Embryonic facial prominence (tissue), 1 donor: ENCODE data around the gene IZUMO4.

Source experiments
- DNase-seq: peaks from one replicate; pipeline ENCODE4 v3.0.0-alpha.2; 2016; ENCODE audit errors: extremely low spot score

The IZUMO4 gene

GRCh38 chr19:2103045-2103707 lies 6.5 kb downstream of the IZUMO4 start:
- DNase-seq: no peak

DNA sequence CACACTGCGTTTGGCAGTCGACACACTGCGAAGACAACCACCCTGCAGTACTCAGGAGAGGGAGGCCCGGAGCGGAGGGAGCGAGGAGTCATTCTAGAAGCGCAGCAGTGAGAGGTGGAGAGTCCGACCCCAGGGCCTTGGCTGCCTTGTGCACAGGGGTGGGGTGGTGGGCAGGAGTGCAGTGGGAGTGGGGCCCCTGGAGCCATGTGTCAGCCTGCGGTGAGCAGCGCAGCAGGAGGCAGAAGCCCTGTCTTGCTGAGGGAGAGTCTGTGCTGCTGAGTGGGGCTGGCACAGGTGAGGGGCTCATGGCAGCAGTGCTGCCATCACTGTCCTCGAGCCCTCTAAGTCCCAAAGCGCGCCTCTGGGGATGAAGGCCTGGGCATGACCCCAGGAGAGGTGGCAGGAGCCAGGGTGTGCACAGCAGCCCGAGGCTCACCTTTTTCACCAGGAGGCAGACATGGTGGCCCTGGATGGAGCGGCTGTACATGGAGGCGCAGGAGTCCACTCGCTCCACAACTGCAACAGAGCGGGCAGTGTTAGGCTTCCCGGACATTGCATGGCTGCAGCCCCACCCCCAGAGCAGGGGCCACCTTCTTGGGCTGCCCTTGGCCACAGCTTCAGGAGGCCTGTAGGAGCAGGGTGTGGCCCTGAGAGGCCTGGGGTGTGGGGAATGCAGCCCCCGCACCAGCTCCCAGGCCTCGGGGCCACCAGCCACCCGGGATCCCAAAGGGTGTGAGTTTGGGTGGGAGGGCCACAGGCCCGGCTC lies 11.7 kb downstream of the IZUMO4 start:
- DNase-seq: no peak

- no peak for DNase-seq
These were observed 12.5 kb downstream of the IZUMO4 start for GRCh38 chr19:2109046-2109864.

DNA sequence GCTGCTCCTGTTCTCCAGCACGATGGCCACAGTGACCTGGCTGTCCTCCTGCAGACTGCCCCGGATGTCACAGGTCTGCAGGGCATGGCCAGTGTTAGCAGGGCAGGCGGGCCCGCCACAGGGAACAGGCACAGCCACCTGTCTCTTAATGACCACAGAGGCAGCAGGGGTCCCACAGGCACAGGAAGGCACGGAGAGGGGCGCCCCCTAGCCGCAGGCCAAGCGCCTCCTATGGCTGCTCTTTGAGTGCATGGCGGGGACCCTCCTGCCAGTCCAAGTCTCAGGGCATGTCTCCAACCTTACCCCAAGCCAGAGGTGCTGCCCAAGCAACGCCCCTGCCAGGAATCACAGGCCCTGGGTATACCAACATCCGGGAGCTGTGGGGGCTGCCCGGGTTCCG lies 14.1 kb downstream of the IZUMO4 start:
- no peak for DNase-seq

GRCh38 chr19:2111425-2111824 lies 14.7 kb downstream of the IZUMO4 start:
- no peak for DNase-seq

- DNase-seq: no peak
These were observed 15.2 kb downstream of the IZUMO4 start for GRCh38 chr19:2111886-2112285.

GRCh38 chr19:2112516-2113320 lies 16.0 kb downstream of the IZUMO4 start:
- DNase-seq: no peak

DNA sequence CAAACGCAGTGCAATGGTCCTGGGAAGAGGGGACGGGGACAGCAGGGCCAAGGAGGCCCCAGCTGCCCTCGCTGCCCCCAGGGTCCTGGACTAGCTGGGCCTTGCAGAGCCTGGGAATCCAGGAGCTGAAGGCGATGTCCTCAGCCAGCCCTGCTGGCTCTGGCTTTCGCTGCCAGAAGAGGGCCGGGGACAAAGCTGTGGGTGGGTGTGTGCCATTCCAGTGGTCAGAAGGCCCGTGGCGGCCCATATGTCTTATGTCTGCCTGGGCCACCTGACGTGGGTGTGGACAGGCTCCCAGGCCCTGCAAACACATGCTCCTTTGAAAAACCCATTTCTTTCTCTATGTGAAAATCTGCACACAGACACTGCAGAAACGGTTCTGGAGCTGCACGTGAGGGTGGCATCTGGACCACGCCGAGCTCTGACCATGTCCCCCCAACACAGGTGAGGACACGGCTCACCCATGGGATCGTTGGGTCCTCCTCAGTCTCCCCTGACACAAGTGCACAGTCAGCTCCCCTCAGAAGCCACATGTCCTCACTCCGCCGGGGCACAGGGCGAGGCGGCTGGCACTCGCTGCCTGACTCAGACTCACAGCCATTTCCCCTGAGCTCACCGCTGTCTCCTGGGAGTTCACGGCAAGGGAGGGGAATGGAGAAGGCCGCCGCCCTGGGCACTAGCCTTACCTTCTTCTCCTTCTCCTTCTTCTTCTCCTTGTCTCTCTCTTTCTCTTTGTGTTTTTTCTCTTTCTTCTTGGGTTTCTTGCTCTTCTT lies 16.9 kb downstream of the IZUMO4 start:
- DNase-seq: no peak

- DNase-seq: no peak
These were observed 17.5 kb downstream of the IZUMO4 start for GRCh38 chr19:2114218-2114617.

GRCh38 chr19:2114821-2115220 lies 18.1 kb downstream of the IZUMO4 start:
- no peak for DNase-seq

DNA sequence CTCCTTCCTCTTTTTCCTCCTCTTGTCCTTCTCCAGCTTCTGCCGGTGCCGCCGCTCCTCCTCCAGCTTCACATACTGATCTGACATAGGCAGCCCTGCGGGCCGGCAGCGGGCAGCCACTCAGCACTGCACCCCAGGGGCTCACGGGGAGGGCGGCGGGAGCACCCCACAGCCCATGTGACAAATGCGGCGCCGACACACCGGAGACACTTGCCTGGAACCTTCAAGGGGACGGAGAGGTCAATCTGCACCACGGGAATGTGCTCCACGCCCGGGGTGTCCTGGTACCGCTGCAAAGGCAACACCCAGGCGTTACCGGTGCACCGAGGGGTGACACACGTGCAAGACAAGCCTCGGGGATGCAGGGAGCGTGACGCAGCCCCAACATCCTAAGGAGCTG lies 18.6 kb downstream of the IZUMO4 start:
- DNase-seq: no peak

- DNase-seq: no peak
These were observed 19.3 kb downstream of the IZUMO4 start for GRCh38 chr19:2115911-2116426.

GRCh38 chr19:2116507-2116906 lies 19.8 kb downstream of the IZUMO4 start:
- no peak for DNase-seq

GRCh38 chr19:2117215-2117960 lies 20.7 kb downstream of the IZUMO4 start:
- DNase-seq: no peak

DNA sequence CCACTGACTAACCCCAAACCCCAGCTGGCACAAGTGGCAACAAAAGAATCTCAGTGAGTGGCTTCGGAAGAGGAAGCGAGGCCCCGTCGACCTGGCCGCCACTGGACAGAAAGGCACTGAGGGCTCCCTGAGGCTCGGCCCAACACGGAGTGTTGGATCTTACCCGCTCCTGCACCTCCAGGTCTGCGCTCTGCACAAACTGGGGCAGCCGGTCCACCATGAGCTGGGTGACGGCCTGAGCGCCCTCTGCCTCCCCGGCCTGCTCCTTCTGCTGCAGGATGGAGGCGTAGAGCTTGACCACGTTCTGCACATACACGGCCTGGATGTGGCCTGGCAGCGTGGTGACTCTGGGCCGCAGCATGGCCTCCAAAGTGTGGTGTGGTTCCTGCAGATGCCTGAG lies 21.7 kb downstream of the IZUMO4 start:
- DNase-seq: no peak

DNA sequence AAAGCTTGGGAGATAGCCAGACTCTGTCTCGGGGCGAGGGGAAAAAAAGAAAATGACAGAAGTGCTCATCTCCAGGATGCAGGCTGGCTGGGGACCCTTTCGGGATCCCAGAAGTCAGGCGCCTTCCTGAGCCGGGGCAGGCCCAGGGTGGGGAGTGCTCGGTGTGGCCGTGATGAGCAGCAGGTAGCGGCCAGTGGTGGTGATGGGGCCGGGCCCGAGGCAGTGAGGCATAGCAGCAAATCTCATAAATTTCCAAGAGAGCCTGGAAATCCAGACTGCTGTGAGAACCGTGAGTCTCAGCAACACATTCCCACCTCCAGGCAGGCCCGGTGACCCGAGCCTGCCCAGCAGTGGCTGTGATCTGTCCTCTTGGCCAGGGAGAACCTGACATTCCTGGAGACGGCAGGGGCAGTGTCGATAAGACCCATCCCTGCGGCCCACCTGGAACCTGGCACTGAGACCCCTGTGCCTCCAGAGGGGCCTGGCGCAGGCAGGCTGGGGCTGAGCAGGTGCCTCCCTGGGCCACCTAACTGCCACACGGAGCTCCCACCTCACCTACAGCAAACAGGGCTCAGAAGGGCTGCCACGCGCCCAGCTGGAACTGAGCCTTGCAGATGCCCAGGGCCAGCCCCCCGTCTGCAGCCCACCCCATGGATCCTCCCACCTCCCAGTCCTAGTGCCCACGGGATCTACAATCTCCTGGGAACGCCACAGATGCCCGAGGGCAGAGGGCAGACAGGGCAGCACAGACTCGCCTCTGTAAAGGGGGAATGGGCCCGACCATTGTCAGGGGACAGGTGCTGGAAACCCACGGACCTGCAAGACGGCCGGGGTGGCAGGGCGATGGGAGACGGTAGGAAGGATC lies 23.4 kb downstream of the IZUMO4 start:
- DNase-seq: no peak

- no peak for DNase-seq
These were observed 24.1 kb downstream of the IZUMO4 start for GRCh38 chr19:2120821-2121220.

GRCh38 chr19:2121416-2122051 lies 24.8 kb downstream of the IZUMO4 start:
- DNase-seq: no peak

DNA sequence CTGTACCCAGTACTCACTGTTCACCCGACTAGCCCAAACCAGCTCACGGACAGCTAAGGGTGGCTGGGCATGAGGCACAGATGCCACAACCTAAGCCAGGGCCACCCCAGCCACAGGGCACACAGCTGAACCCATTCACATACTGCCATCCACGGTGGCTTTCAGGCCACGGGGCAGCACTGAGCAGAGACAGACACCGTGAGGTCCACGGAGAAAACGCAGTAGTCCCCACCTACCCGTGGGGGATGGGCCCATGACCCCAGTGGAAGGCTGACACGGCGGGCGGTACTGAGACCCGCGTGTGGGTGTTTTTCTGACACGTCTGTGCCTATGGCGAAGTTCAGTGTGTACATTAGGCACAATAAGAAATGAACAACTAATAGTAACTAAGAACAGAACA lies 25.5 kb downstream of the IZUMO4 start:
- DNase-seq: no peak
